GM13976 (cell line): ENCODE data around the gene GHDC.

Experiments used
- DNase-seq: peaks from one replicate; pipeline ENCODE4 v3.0.0; 2012; ENCODE audit warnings: low spot score
- in situ Hi-C: fragments of 300-500 bp; cut with MboI; formaldehyde crosslinking; loops from one replicate; pipeline ENCODE4 v1.12.0; 2022; ENCODE audit warnings: low sequenced_read_pairs, mixed read lengths, inconsistent platforms; ENCODE audit not compliant: unreplicated experiment
- TF ChIP-seq, protein P1 (sequence below): IDR thresholded peaks from 2 replicates; pipeline ENCODE4 v1.5.1; 2012; ENCODE audit warnings: borderline replicate concordance, mild to moderate bottlenecking; ENCODE audit not compliant: insufficient read depth; ENCODE audit errors: extremely low read depth, missing control alignments, control extremely low read depth

The GHDC gene

DNA sequence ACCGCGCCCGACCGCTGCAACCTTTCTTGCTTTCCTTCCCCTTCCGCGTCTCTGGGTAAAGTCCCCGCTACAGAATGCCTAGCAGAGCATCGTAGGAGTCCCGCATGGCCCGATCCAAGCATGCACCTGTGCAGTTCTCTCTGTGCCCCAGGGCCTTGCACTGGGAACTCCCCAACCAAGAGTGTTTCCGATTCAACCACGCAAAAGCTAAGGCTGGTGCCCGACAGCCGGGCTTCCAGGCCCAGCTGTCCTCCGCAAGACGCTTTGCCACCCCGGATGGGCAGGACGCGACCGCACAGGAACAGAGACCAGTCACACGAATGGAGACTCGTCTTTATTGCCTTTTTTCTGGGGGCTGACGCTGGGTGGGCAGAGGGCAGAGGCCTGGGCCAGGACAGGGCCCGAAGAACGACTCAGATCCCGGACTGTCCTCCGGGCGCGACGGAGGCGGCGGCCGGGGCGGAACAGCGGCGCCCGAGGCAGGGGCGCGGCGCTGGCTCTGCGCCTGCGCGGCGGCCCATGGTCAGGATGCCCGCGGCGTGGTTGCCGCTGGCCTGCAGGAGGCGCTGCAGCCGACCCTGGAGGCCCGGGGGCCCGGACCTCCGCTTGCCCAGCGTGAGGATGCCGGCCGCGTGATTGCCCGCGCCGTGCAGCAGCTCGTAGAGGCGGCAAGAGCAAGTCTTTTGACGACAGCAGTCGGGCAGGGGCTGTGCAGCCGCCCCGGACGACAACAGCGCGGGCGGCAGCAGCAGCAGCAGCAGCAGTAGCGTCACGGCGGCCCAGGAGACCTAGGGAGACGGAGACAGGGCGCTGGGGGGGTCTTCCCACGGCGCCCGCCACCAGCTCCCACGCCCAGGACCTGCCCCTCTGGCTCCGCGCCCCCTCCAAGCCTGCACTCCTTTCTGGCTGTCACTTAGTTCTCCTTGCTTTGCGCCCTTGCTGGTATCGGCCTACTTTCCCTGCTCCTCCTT lies 10.3 kb downstream of the GHDC start:
- peak; percentile 96 for DNase-seq
- in situ Hi-C loops, result loop anchor here (25.0 kb wide), 1 partner anchor 228 kb away; the partner anchor contains the start of gene CAVIN1
- TF ChIP-seq, protein P1, sequence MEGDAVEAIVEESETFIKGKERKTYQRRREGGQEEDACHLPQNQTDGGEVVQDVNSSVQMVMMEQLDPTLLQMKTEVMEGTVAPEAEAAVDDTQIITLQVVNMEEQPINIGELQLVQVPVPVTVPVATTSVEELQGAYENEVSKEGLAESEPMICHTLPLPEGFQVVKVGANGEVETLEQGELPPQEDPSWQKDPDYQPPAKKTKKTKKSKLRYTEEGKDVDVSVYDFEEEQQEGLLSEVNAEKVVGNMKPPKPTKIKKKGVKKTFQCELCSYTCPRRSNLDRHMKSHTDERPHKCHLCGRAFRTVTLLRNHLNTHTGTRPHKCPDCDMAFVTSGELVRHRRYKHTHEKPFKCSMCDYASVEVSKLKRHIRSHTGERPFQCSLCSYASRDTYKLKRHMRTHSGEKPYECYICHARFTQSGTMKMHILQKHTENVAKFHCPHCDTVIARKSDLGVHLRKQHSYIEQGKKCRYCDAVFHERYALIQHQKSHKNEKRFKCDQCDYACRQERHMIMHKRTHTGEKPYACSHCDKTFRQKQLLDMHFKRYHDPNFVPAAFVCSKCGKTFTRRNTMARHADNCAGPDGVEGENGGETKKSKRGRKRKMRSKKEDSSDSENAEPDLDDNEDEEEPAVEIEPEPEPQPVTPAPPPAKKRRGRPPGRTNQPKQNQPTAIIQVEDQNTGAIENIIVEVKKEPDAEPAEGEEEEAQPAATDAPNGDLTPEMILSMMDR, result peak; percentile 98

DNA sequence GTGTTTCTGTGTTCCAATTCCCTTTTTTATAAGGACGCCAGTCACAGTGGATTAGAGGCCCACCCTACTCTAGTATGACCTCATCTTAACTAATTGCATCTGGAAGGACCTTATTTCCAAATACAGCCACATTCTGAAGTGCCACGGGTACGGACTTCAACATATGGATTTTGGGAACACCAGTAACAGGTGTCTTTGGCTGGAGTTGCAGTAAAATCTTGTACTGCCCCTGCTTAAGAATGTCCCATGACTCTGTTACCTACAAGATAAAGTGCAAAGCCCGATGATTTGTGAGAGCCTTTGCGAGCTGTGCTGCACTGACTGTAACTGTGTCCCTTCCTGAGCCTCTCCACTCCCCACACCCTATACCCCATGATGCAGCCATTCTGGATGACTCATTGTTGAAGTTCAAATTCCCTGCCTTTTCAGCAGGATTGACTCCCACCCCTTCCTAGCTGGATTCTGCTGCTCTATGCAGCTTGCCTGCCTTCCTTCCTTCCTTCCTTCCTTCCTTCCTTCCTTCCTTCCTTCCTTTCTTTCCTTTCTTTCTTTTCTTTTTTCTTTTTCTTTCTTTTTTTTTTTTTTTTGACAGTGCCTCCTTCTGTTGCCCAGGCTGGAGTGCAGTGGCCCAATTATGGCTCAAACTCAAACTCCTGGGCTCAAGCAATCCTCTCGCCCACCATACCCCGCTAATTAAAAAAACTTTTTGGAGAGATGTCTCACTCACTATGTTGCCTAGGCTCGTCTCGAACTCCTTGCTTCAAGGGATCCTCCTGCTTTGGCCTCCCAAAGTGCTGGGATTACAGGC lies 11.2 kb downstream of the GHDC start:
- DNase-seq, result no peak
- TF ChIP-seq, protein P1, result no peak
- in situ Hi-C loops, result loop anchor here (25.0 kb wide), 1 partner anchor 229 kb away; the partner anchor contains the start of gene CAVIN1

- TF ChIP-seq, protein P1, result no peak
- in situ Hi-C loops, result loop anchor here (25.0 kb wide), 1 partner anchor 230 kb away; the partner anchor contains the start of gene CAVIN1
- no peak for DNase-seq
These were observed 12.5 kb downstream of the GHDC start for GRCh38 chr17:42181851-42182207.

DNA sequence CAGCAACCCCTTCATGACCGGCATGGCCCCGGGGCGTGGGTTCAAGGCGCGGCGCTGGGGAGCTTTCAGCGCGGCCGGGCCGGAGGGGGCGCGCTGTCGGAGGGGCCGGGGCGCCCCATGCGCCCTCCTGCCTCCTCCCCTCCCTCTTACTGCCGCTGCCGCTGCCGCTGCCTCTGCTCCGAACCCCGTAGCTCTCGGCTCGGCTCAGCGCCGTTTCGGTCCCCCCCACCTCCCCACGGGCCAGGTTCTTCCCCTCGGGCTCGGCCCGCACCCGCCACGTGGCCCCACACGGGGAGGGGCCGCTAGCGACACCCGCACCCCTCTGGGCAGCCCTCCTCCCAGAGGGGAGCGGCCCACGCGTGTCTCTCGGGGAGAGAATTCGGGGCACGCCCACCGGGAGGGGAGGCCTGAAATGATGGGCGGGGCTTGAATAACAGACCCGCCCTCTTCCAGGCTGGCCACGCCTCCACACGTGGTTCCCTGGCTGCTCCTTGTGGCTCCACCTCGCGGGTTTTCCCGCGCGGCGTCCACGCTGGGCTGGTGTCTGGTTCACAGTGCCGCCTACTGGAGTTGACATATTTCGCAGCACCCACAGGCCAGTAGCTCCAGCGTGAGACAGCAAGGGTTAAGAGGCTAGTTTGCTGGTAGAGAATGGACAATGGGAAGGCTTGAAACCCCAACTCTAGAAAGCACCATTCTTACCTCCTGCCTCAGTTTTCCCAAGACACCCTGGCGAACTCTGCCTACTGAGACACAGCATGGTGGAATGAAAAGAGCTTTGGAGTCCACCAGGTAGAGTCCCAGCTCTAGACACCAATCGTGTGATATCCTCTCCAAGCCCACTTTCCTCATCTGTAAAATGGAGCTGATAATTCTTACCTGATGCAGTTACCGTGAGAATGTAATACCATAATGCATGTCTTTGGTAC lies 13.1 kb downstream of the GHDC start, which contains the start of gene KCNH4:
KCNH4 (minus strand) TSS at position 221 of the 929 bp plus-strand sequence; CDS start at position 24, 197 bp downstream.
- TF ChIP-seq, protein P1, result peak; percentile 85
- peak; percentile 95 for DNase-seq
- in situ Hi-C loops, result loop anchor here (25.0 kb wide), 1 partner anchor 231 kb away; the partner anchor contains the start of gene CAVIN1

GRCh38 chr17:42180411-42180921 lies 13.8 kb downstream of the GHDC start:
- no peak for DNase-seq
- TF ChIP-seq, protein P1, result no peak
- in situ Hi-C loops, result loop anchor here (25.0 kb wide), 1 partner anchor 232 kb away; the partner anchor contains the start of gene CAVIN1
